Activated CD4-positive, alpha-beta T cell treated with anti-CD3 and anti-CD28 coated beads, Interleukin-2, amount 50 U/mL, for 16 hours (primary cell): ENCODE measurements around the gene STMP1.
"Not testable (repeated sequence)": the region's sequence is repeated elsewhere in the genome, so short reads cannot be mapped to it uniquely, and the experiment has no call there.

Experiments used
- DNase-seq: peaks from one replicate; pipeline ENCODE4 v3.0.0-alpha.2; 2020

The STMP1 gene

DNA sequence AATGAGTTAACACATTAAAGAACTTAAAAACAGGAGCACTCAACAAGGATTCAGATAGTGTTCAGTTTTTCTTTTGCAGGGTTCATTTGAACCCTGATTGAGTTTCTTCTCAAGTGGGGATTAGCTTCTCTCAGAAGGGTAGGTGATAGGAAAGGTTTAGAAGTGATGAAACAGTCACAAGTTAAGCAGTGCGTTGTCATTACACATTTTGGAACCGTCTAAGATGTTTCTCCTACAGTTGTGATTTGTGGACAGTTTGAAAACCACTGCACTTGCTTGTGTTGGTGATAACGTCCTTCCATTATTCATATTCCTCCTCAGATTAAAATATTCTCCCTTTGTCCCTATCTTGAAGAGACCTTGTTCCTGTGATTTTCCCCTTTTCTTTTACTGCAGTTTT is 2.7 kb downstream of the STMP1 start:
- no peak for DNase-seq

DNA sequence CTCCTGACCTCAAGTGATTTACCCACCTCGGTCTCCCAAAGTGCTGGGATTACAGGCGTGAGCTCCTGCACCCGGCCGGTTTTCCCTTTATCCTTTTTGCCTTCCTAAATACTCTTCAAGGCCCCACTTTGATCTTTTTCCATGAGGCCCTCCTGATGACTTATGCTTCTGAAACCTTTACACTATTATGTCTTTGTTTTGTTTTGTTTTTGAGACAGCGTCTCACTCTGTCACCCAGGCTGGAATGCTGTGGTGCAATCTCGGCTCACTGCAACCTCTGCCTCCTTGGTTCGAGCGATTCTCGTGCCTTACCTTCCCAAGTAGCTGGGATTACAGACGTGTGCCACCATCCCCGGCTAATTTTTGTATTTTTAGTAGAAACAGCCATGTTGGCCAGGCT is 3.8 kb downstream of the STMP1 start:
- no peak for DNase-seq

DNA sequence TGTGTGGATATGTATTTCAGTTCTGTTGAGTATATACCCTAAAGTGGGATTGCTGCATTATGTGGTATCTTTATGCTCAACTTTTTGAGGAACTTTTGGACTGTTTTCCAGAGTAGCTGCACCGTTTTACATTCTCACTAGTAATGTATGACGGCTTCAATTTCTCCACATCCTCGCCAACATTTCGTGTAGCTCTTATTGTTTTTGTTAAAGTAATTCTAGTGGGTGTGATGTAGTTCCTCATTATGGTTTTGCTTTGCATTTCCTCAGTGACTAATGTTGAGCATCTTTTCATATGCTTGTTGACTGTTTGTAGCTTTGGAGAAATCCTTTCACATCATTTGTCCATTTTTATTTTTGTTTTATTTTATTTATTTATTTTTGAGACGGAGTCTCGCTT is 4.5 kb downstream of the STMP1 start:
- DNase-seq = no peak

DNA sequence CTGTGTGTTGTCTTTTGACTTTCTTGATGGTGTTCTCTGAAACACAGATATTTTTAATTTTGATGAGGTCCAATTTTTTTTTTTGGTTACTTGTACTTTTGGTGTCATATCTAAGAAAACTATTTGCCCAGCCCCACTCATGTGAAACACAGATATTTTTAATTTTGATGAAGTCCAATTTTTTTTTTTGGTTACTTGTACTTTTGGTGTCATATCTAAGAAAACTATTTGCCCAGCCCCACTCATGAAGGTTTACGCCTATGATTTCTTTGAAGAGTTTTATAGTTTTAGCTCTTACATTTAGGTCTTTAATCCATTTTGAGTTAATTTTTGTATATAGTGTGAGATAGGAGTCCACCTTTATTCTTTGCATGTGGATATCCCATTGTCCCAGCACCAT is 5.3 kb downstream of the STMP1 start:
- not testable (repeated sequence) for DNase-seq

DNA sequence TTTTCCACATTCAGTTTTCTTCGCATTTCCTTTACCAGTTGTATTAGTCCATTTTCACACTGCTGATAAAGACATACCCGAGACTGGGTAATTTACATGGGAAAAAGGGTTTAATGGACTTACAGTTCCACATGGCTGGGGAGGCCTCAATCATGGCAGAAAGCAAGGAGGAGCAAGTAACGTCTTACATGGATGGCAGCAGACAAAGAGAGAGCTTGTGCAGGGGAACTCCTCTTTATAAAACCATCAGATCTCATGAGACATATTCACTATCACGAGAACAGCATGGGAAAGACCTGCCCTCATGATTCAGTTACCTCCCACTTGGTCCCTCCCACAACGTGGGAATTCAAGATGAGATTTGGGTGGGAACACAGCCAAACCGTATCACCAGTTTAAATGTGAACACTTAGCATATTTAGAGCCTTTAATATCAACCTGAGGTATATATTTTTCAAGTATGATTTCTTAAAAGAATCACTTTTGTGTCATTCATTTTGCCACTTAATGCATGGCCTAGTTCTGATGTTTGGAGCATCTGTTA is 6.6 kb downstream of the STMP1 start:
- DNase-seq = not testable (repeated sequence)

DNA sequence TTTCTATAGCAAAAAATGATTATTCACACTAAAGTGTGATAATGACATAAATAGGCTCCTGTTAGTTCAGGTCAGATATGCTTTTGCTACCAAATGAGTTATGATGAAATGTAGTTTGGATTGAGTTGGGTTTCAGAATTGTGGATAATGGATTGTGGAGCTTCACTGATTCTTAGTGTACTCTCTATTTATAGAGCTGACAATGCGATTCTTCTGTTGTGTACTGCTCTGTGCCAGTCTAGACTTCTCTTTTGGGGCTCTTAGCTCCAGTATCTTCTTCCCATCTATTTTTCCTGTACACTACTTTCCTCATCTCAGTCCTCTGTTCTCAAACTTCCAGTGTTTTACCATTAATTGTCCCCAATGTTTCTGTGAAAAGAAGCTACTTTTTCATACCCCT is 7.5 kb downstream of the STMP1 start:
- no peak for DNase-seq

GRCh38 chr7:135670179-135670578 is 7.9 kb downstream of the STMP1 start:
- no peak for DNase-seq

GRCh38 chr7:135672560-135673359 is 10.4 kb downstream of the STMP1 start:
- peak; percentile 35 for DNase-seq

GRCh38 chr7:135673360-135673706 is 11.0 kb downstream of the STMP1 start:
- DNase-seq = no peak

DNA sequence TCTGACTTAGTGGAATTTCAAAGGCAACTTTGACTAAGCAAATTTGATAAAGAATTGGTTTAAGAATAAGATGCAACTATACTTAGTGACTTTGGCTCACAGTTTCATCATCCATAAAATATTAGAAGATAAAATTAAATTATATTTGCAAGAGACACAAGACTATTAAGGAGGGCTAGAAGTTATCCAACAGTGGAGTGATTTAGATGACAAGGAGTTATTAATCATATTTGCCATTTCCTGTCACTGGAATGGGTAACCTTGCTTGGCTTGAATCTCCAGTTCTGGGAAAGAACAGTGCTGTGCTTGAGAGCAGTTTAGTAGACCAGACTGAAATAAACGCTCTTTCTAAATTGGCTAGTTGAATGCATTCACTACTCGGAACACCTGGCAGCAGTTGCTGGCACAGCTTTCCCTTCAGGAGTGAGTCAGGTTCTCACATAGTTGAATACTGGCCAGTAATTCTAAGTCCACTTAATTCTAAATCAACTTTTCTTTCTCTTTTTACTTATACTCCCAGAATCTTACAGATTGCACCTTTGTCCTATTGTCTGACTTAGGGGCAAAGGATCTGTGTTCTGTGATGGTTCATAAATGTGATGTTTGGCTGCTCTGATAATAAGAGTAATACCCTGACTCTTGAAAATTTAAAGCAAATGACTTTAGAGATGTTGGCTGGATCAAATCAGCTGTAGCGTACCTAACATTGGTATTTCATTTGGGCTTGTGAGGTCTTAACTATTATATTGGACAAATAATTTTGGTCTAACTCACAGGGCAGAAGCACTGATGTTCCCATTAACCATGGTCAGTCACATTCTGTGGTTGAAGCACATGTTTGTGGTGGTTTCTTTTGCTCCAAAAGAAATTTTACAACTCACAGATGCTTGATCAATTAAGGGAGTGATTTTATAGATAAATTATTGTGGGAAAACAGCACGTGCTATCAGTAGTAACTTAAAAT is 16.6 kb downstream of the STMP1 start:
- DNase-seq = no peak

GRCh38 chr7:135681762-135682161 is 19.4 kb downstream of the STMP1 start:
- no peak for DNase-seq

- DNase-seq = no peak
These were observed 19.9 kb downstream of the STMP1 start for GRCh38 chr7:135682191-135682590.

DNA sequence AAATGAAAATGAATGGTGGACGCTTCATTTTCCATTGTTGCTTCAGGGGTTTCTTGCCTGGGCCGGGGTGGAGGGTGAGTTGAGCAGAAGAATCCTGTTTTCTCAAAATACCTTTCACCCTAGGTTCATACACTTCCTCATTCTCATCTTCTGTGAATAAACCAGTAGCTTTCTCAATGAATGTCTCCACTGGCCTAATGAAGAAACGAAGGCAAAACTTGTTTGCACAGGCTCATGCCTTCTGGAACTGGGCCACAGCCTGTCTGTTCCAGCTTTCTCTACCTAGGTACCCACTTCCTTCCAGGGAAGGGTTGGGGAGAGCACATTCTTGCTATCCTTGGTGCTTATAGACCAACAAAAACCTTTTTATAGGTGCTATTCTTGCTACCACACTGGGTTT is 21.3 kb downstream of the STMP1 start:
- DNase-seq = no peak

DNA sequence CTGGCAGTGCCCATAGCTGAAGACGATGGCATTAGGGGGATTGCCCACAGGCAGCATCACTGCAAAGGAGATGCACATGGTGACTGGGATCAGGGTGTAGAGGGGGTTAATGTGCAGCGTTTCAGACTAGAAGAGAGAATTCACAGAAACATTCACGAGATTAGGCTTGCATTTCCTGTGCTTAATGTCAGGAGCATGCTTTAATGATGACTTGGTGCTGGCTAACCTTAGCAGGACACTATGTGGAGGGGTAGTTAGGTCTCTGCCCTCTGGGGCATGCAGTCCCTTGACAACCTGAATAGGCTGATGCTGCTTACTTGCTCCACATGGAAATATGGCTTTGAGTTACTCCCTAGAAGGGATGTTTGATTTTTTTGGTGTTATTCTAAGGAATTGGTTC is 21.8 kb downstream of the STMP1 start:
- DNase-seq = no peak

DNA sequence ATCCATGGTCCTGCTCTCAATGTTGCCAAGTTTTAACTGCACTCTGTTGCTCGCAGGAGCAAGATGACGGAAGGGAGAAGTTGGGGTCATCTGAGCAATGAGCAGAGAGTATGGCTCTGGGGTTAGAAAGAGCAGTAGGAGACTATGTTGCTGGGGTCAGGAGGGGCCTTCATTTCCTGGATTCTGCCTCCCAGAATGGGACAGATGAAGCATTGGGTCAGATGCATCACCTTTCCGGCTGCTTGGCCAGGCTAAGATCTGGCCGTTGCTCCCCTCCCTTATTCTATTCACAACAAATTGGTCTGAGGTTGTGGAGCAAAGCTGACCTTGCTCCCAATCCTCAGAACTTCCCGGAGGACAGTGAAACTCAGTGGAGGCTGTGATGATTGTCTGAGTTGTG is 22.4 kb downstream of the STMP1 start:
- DNase-seq = no peak

- DNase-seq = no peak
These were observed 23.2 kb downstream of the STMP1 start for GRCh38 chr7:135685306-135686084.

DNA sequence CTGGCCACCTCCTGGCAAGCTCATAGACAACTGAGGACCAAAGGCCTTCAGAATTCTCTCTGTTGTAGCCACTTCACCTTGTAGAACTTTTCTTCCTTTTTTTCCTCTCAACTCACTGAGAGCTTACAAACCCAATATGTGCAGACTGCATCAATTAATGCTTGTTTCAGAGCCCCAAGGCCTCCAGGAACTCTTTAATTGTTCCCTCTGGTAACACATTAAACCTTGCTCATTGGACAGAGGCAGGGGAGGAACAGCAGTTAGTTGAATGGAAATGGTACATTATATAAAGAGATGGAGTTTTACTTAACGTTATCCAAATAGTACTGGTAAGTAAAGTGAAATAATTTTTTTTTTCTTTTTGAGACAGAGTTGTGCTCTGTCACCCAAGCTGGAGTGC is 25.2 kb downstream of the STMP1 start:
- DNase-seq = no peak

DNA sequence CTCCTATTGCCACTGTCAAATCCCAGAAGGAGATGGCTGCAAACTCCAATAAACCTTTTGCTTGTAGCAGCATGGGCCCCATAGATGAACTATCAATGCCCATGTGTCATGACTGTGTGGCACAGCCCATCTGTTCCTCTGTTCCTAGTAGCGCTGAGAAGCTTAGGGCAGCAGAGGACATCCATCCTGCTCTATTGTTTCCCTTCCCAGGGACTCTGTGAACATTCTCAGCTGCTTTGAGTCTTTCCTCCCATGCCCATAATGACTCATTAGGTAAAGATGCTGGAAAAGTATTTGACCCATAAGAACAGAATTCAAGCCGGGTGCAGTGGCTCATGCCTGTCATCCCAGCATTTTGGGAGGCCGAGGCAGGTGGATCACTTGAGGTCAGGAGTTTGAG is 28.3 kb downstream of the STMP1 start:
- no peak for DNase-seq

- no peak for DNase-seq
These were observed 29.7 kb downstream of the STMP1 start for GRCh38 chr7:135692055-135692454.

GRCh38 chr7:135692606-135693005 is 30.3 kb downstream of the STMP1 start:
- not testable (repeated sequence) for DNase-seq

GRCh38 chr7:135693558-135693957 is 31.2 kb downstream of the STMP1 start:
- no peak for DNase-seq

GRCh38 chr7:135697276-135698049 is 35.1 kb downstream of the STMP1 start:
- no peak for DNase-seq
